Stimulated activated CD8-positive, alpha-beta memory T cell treated with anti-CD3 and anti-CD28 coated beads, Interleukin-15, amount 100 ng/mL, for 24 hours (primary cell): ENCODE results near the gene TMCC2.
"Not testable (repeated sequence)": the region's sequence is repeated elsewhere in the genome, so short reads cannot be mapped to it uniquely, and the experiment has no call there.

Source experiments
- DNase-seq: peaks from one replicate; pipeline ENCODE4 v3.0.0-alpha.2; 2020; ENCODE audit warnings: low read depth

Gene TMCC2

DNA sequence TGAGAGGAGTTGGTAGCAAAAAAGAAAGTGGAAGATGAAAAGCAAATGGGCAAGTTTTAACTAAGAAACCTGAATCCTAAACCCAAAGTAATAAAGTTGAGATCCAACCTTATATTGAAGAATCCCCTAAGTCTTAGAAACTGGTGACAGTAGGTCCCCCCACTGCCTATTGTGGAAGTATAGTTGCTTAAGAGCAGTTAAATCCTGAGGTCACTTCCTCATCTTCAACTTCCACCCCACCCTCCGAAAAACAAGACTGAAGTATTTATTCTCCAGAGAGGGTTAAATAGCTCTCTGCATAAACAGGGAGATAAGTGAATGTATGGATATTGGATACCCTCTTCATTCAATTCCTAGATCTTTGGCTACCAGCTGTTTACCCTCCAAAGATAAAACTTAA, 13.0 kb upstream of the TMCC2 start:
- no peak for DNase-seq

DNA sequence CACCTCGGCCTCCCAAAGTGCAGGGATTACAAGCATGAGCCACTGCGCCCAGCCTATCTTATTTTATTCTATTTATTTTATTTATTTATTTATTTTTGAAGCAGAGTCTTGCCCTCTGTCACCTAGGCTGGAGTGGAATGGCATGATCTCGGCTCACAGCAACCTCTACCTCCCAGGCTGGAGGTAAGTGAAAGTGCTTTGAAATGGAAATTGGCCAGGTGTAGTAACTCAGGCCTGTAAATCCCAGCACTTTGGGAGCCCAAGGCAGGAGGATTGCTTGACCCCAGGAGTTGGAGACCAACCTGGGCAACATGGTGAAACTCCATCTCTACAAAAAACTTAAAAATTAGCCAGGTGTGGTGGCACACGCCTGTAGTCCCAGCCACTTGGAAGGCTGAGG, 11.2 kb upstream of the TMCC2 start:
- no peak for DNase-seq

- no peak for DNase-seq
Measured at GRCh38 chr1:205217418-205217817, 10.3 kb upstream of the TMCC2 start.

GRCh38 chr1:205220421-205220820, 7.3 kb upstream of the TMCC2 start:
- no peak for DNase-seq

- no peak for DNase-seq
Measured at GRCh38 chr1:205224736-205225135, 3.0 kb upstream of the TMCC2 start.

- DNase-seq: no peak
Measured at GRCh38 chr1:205225901-205226765, 1.6 kb upstream of the TMCC2 start.

DNA sequence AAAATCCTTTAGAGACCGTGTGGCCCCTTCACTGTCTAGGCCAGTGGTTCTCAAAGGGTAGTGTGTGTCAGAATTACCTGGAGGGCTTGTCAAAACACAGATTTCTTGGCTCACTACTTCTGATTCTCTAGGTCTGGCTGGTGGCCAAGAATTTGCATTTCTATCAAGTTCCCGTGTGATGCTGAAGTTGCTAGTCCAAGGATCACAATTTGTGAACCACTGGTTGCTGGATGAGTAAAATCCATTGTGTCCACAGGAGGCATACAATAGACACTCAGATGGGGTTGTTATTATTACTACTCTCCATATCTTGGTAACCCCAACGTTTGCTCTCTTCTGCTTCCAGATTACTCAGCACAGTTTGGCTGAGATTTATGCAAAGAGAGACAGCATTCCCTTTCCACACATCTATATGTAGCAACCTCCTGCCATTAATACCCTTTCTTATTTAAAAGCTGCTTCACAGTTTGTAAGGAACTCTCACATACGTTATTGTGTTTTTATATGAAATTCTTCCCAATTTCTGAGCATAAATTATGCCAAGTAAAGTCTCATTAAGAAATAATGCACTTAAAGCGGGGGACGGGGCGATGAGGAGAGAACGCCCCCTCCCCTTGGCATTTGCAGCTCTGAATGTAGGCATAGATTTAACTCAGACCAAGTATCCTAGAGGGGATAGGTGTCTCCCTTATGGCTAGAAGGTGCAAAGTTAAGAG, 720 bp upstream of the TMCC2 start:
- DNase-seq: no peak

DNA sequence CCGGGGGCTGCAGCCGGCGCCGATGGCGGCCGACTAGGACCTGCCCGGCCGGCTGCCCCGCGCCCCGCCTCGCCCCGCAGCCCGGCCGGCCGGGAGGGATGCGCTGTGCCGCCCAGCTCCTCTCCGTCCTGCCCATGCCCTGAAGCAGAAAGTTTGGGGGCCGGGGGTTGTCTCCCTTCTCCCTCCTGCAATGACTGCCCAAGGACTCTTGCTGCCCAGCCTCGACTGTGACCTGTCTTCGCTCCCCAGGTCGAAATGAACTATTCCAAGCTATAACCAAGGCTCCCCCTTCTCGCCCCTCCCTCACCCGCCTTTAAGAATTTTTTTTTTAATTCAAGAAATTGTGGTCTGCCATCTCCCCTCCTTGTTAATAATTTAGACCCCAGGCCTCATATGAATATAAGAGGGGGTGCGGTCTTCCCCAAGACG, 361 bp downstream of the TMCC2 start:
- DNase-seq: no peak

GRCh38 chr1:205229399-205229871, 1.7 kb downstream of the TMCC2 start:
- no peak for DNase-seq

DNA sequence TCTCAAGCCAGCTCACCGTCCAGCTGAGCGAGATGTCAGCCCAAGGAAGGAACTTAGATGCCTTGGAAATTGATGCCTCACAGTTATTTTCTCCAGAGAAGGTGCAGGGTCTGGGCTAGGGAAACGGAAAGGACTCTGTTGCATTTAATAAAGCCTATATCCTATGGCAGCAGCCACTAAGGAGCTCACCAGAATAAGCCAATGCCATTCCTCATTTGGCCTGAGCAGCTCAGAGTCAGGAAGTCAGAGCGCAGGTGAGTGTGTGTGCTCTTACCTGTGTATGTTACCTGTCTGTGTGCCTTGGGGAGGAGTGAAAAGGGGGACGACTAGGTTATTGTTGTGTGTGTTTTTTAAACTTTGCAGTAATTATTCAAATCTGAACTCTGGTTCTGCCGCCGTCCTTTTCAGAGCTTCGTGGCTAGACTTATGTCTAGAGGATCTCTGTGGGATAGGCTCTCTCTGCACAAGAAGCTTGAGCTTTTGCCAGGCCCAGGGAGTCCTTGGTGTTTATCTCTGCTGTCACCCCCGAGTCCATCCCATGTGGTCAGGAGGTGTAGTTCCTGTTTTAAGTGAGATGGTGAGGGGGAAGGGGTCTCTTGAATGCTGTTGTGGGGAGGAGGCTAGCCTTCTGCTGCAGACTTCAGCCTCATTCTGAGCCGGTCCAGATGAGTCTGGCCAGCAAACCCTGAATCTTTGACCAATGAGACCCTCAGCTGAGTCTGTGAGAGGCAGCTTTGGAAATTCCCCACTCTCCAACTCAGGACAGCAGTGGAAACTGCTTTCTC, 2.4 kb downstream of the TMCC2 start:
- no peak for DNase-seq

- no peak for DNase-seq
Measured at GRCh38 chr1:205230982-205231381, 3.2 kb downstream of the TMCC2 start.

- no peak for DNase-seq
Measured at GRCh38 chr1:205232127-205232820, 4.5 kb downstream of the TMCC2 start.

GRCh38 chr1:205232945-205233397, 5.2 kb downstream of the TMCC2 start:
- DNase-seq: no peak

DNA sequence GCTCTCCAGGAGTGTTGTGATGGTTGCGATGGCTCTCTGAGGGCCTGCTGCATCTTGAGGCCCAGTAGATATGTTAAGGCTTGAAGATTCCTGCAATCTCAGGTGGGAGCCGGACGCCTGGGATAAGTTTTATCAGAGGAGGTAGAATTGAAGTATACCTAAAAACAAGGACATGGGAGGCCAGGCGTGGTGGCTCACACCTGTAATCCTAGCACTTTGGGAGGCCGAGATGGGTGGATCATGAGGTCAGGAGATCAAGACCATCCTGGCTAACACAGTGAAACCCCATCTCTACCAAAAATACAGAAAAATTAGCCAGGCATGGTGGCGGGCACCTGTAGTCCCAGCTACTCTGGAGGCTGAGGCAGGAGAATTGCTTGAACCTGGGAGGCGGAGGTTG, 6.2 kb downstream of the TMCC2 start:
- DNase-seq: not testable (repeated sequence)

- no peak for DNase-seq
Measured at GRCh38 chr1:205235951-205236350, 8.2 kb downstream of the TMCC2 start.

DNA sequence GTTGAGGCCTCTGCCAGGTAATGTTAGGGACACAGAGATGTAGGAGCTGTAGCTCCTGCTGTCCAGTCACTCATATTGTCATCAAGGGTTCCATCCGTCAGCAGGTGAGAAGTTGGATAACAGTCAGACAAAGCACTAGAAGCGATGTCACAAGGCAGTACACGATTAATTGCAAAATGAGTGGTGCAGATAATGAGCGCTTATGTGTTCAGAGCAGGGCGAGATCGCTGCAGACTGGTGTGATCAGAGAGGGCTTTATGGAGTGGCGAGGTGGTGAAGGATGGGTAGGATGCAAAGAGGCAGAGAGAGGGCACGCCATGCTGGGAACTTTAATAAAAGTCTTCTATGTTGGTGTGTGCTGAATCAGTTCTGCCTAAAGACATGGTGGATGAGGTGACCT, 8.8 kb downstream of the TMCC2 start:
- DNase-seq: no peak

DNA sequence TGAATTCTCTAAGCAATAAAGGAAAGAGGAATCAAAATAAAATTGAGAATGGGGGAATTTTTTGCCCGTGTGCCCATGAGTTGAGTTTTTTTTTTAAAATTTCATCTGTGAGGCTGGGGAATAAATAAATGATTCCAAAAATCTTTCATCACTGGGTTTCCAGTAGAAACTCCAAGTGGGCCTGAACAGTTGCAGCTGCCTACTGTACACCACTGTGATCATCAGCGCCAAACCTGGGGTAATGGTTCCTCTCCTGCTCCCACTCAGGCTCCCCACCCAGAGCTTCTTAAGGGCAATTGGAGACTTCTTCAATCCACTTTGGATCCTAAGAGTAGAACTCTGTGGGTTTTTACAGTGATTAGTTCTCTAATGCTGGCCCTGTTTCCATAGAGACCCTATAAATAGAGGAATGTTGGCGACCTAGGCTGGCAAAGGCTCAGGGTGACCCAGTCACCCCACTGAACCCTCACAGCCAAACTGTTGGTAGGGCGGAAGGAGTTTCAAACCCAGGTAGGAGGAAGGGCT, 9.3 kb downstream of the TMCC2 start:
- no peak for DNase-seq

DNA sequence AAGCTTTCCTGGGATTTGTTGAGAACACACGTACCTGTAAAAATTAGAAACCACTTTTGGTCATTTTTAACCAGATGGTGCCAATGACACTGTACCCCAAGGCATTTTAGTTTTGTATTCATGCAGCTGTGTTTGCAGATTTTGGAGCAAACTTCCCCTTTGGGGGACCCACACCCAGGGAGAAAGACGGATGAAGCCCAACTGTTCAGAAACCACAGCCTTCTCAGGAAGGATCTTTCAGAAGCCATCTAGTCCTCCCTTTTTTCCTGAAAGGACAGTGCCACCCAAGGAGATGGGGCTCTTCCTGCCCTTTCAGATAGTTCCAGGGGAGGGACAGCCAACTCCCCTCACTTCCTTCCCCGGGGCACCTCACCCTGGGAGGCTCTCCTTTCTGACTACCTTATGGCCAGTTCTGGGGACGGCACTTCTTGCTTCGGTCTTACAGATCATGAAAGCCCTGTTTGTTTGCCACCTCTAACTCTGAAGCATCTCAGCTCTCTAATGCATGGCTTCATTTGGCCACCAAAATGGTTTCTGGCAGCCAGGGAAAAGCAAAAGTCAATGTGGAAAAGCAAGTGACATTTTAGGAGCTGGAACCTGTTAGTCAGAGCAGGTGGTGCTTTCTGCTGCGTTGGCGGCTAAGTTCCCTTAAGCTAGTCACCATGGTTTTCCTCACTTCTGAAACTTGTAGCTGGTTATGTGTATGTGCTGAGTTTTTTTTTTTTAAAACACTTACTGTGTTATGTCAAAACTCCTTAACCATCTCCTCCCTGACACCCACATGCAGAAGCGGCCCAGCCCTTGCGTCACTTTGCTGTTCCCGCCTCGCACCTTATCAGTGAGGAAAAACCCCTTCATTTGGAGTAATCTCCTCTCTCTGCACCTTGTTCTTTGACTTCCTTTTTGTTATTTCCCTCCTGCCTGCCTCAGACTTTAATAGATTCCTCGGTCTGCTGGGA, 10.1 kb downstream of the TMCC2 start:
- no peak for DNase-seq

- DNase-seq: no peak
Measured at GRCh38 chr1:205239078-205239477, 11.3 kb downstream of the TMCC2 start.

GRCh38 chr1:205240118-205240517, 12.4 kb downstream of the TMCC2 start:
- DNase-seq: no peak
